Mucosa of stomach (tissue), 1 donor: Measurements from ENCODE around the gene CCDC57.
"Not testable (repeated sequence)": the region's sequence is repeated elsewhere in the genome, so short reads cannot be mapped to it uniquely, and the experiment has no call there.

Source experiments
- H3K27me3 ChIP-seq: one replicate; pipeline ENCODE4 v1.7.0; 2013; ENCODE audit warnings: mild to moderate bottlenecking, low read length; ENCODE audit not compliant: control insufficient read depth, insufficient read depth
- H3K36me3 ChIP-seq: one replicate; pipeline ENCODE4 v1.7.0; 2013; ENCODE audit warnings: low read length; ENCODE audit not compliant: control insufficient read depth, insufficient read depth
- H3K4me1 ChIP-seq: one replicate; pipeline ENCODE4 v1.7.0; 2013; ENCODE audit warnings: mild to moderate bottlenecking, low read length; ENCODE audit not compliant: control insufficient read depth, insufficient read depth
- H3K4me3 ChIP-seq: one replicate; pipeline ENCODE4 v1.7.0; 2013; ENCODE audit warnings: low read length
- H3K9ac ChIP-seq: one replicate; pipeline ENCODE4 v1.7.0; 2013; ENCODE audit warnings: mild to moderate bottlenecking, low read length, moderate library complexity
- H3K9me3 ChIP-seq: one replicate; pipeline ENCODE4 v1.7.0; 2013; ENCODE audit warnings: mild to moderate bottlenecking, low read length, moderate library complexity; ENCODE audit not compliant: control insufficient read depth
- donor health status: Pancreatic carcinoma.

The CCDC57 gene

GRCh38 chr17:82134101-82134500 is 78.5 kb downstream of the CCDC57 start:
- H3K9me3 ChIP-seq, result no peaks in the 10 kb centered on the region
- H3K36me3 ChIP-seq, result no peaks in the 10 kb centered on the region
- H3K4me1 ChIP-seq, result no peaks in the 10 kb centered on the region
- H3K9ac ChIP-seq, result no peak overlapping the region
- no peaks in the 10 kb centered on the region for H3K27me3 ChIP-seq
- H3K4me3 ChIP-seq, result no peak overlapping the region

- not testable (repeated sequence) for H3K4me3 ChIP-seq, H3K36me3 ChIP-seq, H3K4me1 ChIP-seq, H3K9me3 ChIP-seq, H3K9ac ChIP-seq, H3K27me3 ChIP-seq
Observed at GRCh38 chr17:82133166-82133953, 79.3 kb downstream of the CCDC57 start.

GRCh38 chr17:82129095-82129494 is 83.5 kb downstream of the CCDC57 start:
- no peaks in the 10 kb centered on the region for H3K36me3 ChIP-seq
- H3K27me3 ChIP-seq, result no peaks in the 10 kb centered on the region
- no peaks in the 10 kb centered on the region for H3K4me1 ChIP-seq
- H3K4me3 ChIP-seq, result no peak overlapping the region
- no peaks in the 10 kb centered on the region for H3K9me3 ChIP-seq
- H3K9ac ChIP-seq, result no peak overlapping the region

- H3K36me3 ChIP-seq, result no peaks in the 10 kb centered on the region
- no peak overlapping the region for H3K9ac ChIP-seq
- no peak overlapping the region for H3K4me3 ChIP-seq
- H3K27me3 ChIP-seq, result no peaks in the 10 kb centered on the region
- no peaks in the 10 kb centered on the region for H3K4me1 ChIP-seq
- no peaks in the 10 kb centered on the region for H3K9me3 ChIP-seq
Observed at GRCh38 chr17:82128287-82128686, 84.4 kb downstream of the CCDC57 start.

GRCh38 chr17:82127704-82128103 is 84.9 kb downstream of the CCDC57 start:
- Histone ChIP-seq H3K4me3 (no peak overlapping the region), H3K4me1 (no peaks in the 10 kb centered on the region), H3K27me3 (no peaks in the 10 kb centered on the region), H3K9ac (no peak overlapping the region), H3K9me3 (no peaks in the 10 kb centered on the region), H3K36me3 (no peaks in the 10 kb centered on the region)

GRCh38 chr17:82127315-82127595 is 85.4 kb downstream of the CCDC57 start:
- H3K4me1 ChIP-seq, result no peaks in the 10 kb centered on the region
- H3K36me3 ChIP-seq, result no peaks in the 10 kb centered on the region
- H3K9me3 ChIP-seq, result no peaks in the 10 kb centered on the region
- H3K27me3 ChIP-seq, result no peaks in the 10 kb centered on the region
- H3K4me3 ChIP-seq, result no peak overlapping the region
- H3K9ac ChIP-seq, result no peak overlapping the region

- no peak overlapping the region for H3K9ac ChIP-seq
- no peaks in the 10 kb centered on the region for H3K9me3 ChIP-seq
- H3K27me3 ChIP-seq, result no peaks in the 10 kb centered on the region
- no peak overlapping the region for H3K4me3 ChIP-seq
- no peaks in the 10 kb centered on the region for H3K36me3 ChIP-seq
- H3K4me1 ChIP-seq, result no peaks in the 10 kb centered on the region
Observed at GRCh38 chr17:82126556-82127314, 85.9 kb downstream of the CCDC57 start.

- H3K9ac ChIP-seq, result no peak overlapping the region
- no peaks in the 10 kb centered on the region for H3K36me3 ChIP-seq
Observed at GRCh38 chr17:82124101-82124500, 88.5 kb downstream of the CCDC57 start.

GRCh38 chr17:82121660-82122629 is 90.7 kb downstream of the CCDC57 start:
- peaks cover 8% of the 10 kb centered on the region for H3K4me1 ChIP-seq
- H3K4me3 ChIP-seq, result no peak overlapping the region
- no peaks in the 10 kb centered on the region for H3K9me3 ChIP-seq
- H3K27me3 ChIP-seq, result no peaks in the 10 kb centered on the region
- no peak overlapping the region for H3K9ac ChIP-seq
- no peaks in the 10 kb centered on the region for H3K36me3 ChIP-seq

More at GRCh38 chr17:82124101-82124500, 88.5 kb downstream of the CCDC57 start:
- Histone ChIP-seq H3K9me3 (no peaks in the 10 kb centered on the region), H3K4me3 (no peak overlapping the region), H3K27me3 (no peaks in the 10 kb centered on the region), H3K4me1 (no peaks in the 10 kb centered on the region)

GRCh38 chr17:82121246-82121645 is 91.4 kb downstream of the CCDC57 start:
- no peak overlapping the region for H3K9ac ChIP-seq
- H3K9me3 ChIP-seq, result no peaks in the 10 kb centered on the region
- H3K27me3 ChIP-seq, result no peaks in the 10 kb centered on the region
- peaks cover 8% of the 10 kb centered on the region for H3K4me1 ChIP-seq
- no peak overlapping the region for H3K4me3 ChIP-seq
- H3K36me3 ChIP-seq, result no peaks in the 10 kb centered on the region

- Histone ChIP-seq H3K4me3 (no peak overlapping the region), H3K9me3 (no peaks in the 10 kb centered on the region), H3K27me3 (no peaks in the 10 kb centered on the region), H3K4me1 (peaks cover 8% of the 10 kb centered on the region), H3K9ac (no peak overlapping the region), H3K36me3 (no peaks in the 10 kb centered on the region)
Observed at GRCh38 chr17:82120148-82120547, 92.5 kb downstream of the CCDC57 start.
